ENCODE results near the gene HLA-DQA1.

DNA sequence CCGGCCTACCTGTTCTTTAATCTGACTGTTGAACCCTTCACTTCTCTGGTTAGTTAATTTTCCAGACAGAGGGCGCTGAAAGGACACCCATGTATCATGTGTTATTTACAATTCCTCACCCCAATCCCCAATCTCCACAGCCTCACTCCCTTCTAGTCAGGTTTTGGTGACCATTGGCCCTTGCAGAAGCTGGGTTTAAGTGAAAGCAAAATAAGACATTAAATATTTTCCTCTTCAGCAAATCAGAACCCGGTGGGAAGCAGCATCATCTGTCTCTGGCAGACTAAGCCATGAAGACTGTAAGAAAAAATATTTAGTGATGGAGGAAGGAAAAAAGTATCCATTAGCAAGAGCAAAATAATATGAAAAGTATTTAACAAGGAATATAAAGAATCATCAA is 9.4 kb upstream of the HLA-DQA1 start:
- TF ChIP-seq CTCF (IDR thresholded peaks at IDR 0.05 in 2 of 3, conservative IDR thresholded peaks at IDR 0.05 in 1 of 3; ENCODE audit: control insufficient read depth in 2 of 3, extremely low read depth in 1 of 3, insufficient read depth in 1 of 3, low read depth in 3 of 3, low read length in 3 of 3) (no peak), POLR2AphosphoS5 (IDR thresholded peaks at IDR 0.05; ENCODE audit: low read length) (no peak), USF1 (IDR thresholded peaks at IDR 0.05; ENCODE audit: borderline replicate concordance, extremely low read length, insufficient read depth, low read depth, low read length) (no peak), SP1 (IDR thresholded peaks at IDR 0.05; ENCODE audit: low read depth, low read length) (no peak), POLR2A (IDR thresholded peaks at IDR 0.05; ENCODE audit: low read depth, low read length) (no peak), RAD21 (IDR thresholded peaks at IDR 0.05; ENCODE audit: insufficient read depth, low read depth, low read length) (no peak), ZNF274 (IDR thresholded peaks at IDR 0.05; ENCODE audit: insufficient read depth, insufficient read length) (no peak), NFXL1 (IDR thresholded peaks at IDR 0.05; ENCODE audit: borderline replicate concordance) (no peak)
